Measurements from ENCODE around the gene CDCP2.
"Not testable (repeated sequence)": the region's sequence is repeated elsewhere in the genome, so short reads cannot be mapped to it uniquely, and the experiment has no call there.

CDCP2 gene

GRCh38 chr1:54107131-54107530 lies 45.7 kb downstream of the CDCP2 start:
- no peak for DNase-seq
- H3K9ac ChIP-seq (ENCODE audit: low read depth, low read length): no peak overlapping the region

GRCh38 chr1:54105736-54106269 lies 47.0 kb downstream of the CDCP2 start:
- no peak for DNase-seq
- Histone ChIP-seq H4K20me1 (ENCODE audit: insufficient read depth, low read length) (no peaks in the 10 kb centered on the region), H3K9me3 (ENCODE audit: insufficient read depth, low read length, severe bottlenecking) (no peaks in the 10 kb centered on the region), H2AFZ (ENCODE audit: low read depth, low read length) (no peak overlapping the region), H3K36me3 (ENCODE audit: insufficient read depth, low read length) (no peaks in the 10 kb centered on the region), H3K4me2 (ENCODE audit: insufficient read depth, low read length) (no peak overlapping the region), H3K79me2 (ENCODE audit: insufficient read depth, low read length) (no peaks in the 10 kb centered on the region), H3K9ac (ENCODE audit: low read depth, low read length) (no peak overlapping the region), H3K27me3 (ENCODE audit: insufficient read depth, low read length, poor library complexity) (no peaks in the 10 kb centered on the region), H3K4me3 (ENCODE audit: low read depth in 1 of 2, low read length in 2 of 2) (no peak overlapping the region), H3K27ac (ENCODE audit: low read length) (no peak overlapping the region), H3K4me1 (ENCODE audit: insufficient read depth, low read length) (no peaks in the 10 kb centered on the region)
- no peak for ATAC-seq (ENCODE audit: insufficient read depth, low read depth)
- no peak for TF ChIP-seq EZH2 (IDR thresholded peaks at IDR 0.05; ENCODE audit: borderline replicate concordance, low read depth, low read length, severe bottlenecking)
- TF ChIP-seq CTCF (IDR thresholded peaks at IDR 0.05; ENCODE audit: borderline replicate concordance, extremely low read depth, low read length, poor library complexity, severe bottlenecking): no peak

More at GRCh38 chr1:54107131-54107530, 45.7 kb downstream of the CDCP2 start:
- H2AFZ ChIP-seq (ENCODE audit: low read depth, low read length): no peak overlapping the region
- H3K4me3 ChIP-seq (ENCODE audit: low read depth in 1 of 2, low read length in 2 of 2): no peak overlapping the region
- H3K79me2 ChIP-seq (ENCODE audit: insufficient read depth, low read length): no peaks in the 10 kb centered on the region
- no peak for TF ChIP-seq EZH2 (IDR thresholded peaks at IDR 0.05; ENCODE audit: borderline replicate concordance, low read depth, low read length, severe bottlenecking)
- TF ChIP-seq CTCF (IDR thresholded peaks at IDR 0.05; ENCODE audit: borderline replicate concordance, extremely low read depth, low read length, poor library complexity, severe bottlenecking): peak; percentile 37
- no peaks in the 10 kb centered on the region for H3K27me3 ChIP-seq (ENCODE audit: insufficient read depth, low read length, poor library complexity)
- no peaks in the 10 kb centered on the region for H3K36me3 ChIP-seq (ENCODE audit: insufficient read depth, low read length)
- H3K9me3 ChIP-seq (ENCODE audit: insufficient read depth, low read length, severe bottlenecking): no peaks in the 10 kb centered on the region
- H3K27ac ChIP-seq (ENCODE audit: low read length): no peak overlapping the region
- no peaks in the 10 kb centered on the region for H4K20me1 ChIP-seq (ENCODE audit: insufficient read depth, low read length)
- no peak overlapping the region for H3K4me2 ChIP-seq (ENCODE audit: insufficient read depth, low read length)
- H3K4me1 ChIP-seq (ENCODE audit: insufficient read depth, low read length): no peaks in the 10 kb centered on the region
- ATAC-seq (ENCODE audit: insufficient read depth, low read depth): no peak

GRCh38 chr1:54105080-54105479 lies 47.7 kb downstream of the CDCP2 start:
- H3K4me2 ChIP-seq (ENCODE audit: insufficient read depth, low read length): no peak overlapping the region
- DNase-seq (no peak), ATAC-seq (ENCODE audit: insufficient read depth, low read depth) (no peak)
- H3K27me3 ChIP-seq (ENCODE audit: insufficient read depth, low read length, poor library complexity): no peaks in the 10 kb centered on the region
- no peak overlapping the region for H3K9ac ChIP-seq (ENCODE audit: low read depth, low read length)
- no peaks in the 10 kb centered on the region for H4K20me1 ChIP-seq (ENCODE audit: insufficient read depth, low read length)
- no peaks in the 10 kb centered on the region for H3K4me1 ChIP-seq (ENCODE audit: insufficient read depth, low read length)
- H3K79me2 ChIP-seq (ENCODE audit: insufficient read depth, low read length): no peaks in the 10 kb centered on the region
- H2AFZ ChIP-seq (ENCODE audit: low read depth, low read length): no peak overlapping the region
- H3K4me3 ChIP-seq (ENCODE audit: low read depth in 1 of 2, low read length in 2 of 2): no peak overlapping the region
- TF ChIP-seq EZH2 (IDR thresholded peaks at IDR 0.05; ENCODE audit: borderline replicate concordance, low read depth, low read length, severe bottlenecking) (no peak), CTCF (IDR thresholded peaks at IDR 0.05; ENCODE audit: borderline replicate concordance, extremely low read depth, low read length, poor library complexity, severe bottlenecking) (no peak)
- no peaks in the 10 kb centered on the region for H3K9me3 ChIP-seq (ENCODE audit: insufficient read depth, low read length, severe bottlenecking)
- H3K36me3 ChIP-seq (ENCODE audit: insufficient read depth, low read length): no peaks in the 10 kb centered on the region
- no peak overlapping the region for H3K27ac ChIP-seq (ENCODE audit: low read length)

- not testable (repeated sequence) for H3K9me3 ChIP-seq (ENCODE audit: insufficient read depth, low read length, severe bottlenecking); ATAC-seq (ENCODE audit: insufficient read depth, low read depth); H3K4me3 ChIP-seq (ENCODE audit: low read depth in 1 of 2, low read length in 2 of 2); H3K79me2 ChIP-seq (ENCODE audit: insufficient read depth, low read length); H4K20me1 ChIP-seq (ENCODE audit: insufficient read depth, low read length); H3K9ac ChIP-seq (ENCODE audit: low read depth, low read length); H3K27ac ChIP-seq (ENCODE audit: low read length); H3K36me3 ChIP-seq (ENCODE audit: insufficient read depth, low read length); H3K27me3 ChIP-seq (ENCODE audit: insufficient read depth, low read length, poor library complexity); DNase-seq; H3K4me1 ChIP-seq (ENCODE audit: insufficient read depth, low read length); H3K4me2 ChIP-seq (ENCODE audit: insufficient read depth, low read length); H2AFZ ChIP-seq (ENCODE audit: low read depth, low read length)
These were observed 48.2 kb downstream of the CDCP2 start for GRCh38 chr1:54104613-54105012.
